ENCODE results near the gene TGFBR3L.

Gene TGFBR3L

GRCh38 chr19:7961920-7962626, 47.4 kb downstream of the TGFBR3L start:
- no peak for DNase-seq

- no peak for DNase-seq
Observed at GRCh38 chr19:7962644-7963268, 48.1 kb downstream of the TGFBR3L start.

GRCh38 chr19:7963566-7963965, 48.9 kb downstream of the TGFBR3L start:
- no peak for DNase-seq

GRCh38 chr19:7965259-7965841, 50.7 kb downstream of the TGFBR3L start:
- no peak for DNase-seq

- DNase-seq: no peak
Observed at GRCh38 chr19:7965921-7966665, 51.5 kb downstream of the TGFBR3L start.

GRCh38 chr19:7968008-7968795, 53.6 kb downstream of the TGFBR3L start:
- no peak for DNase-seq

All from CD4-positive, alpha-beta T cell treated with Interleukin-15 for 1 hour (primary cell).